Endothelial cell (in vitro differentiated cells): ENCODE data around the gene HERC6. TPM values are rescaled to one million over a fixed set of nuclear protein-coding genes. Genes with fewer than 3 reads are reported as not detected.
"Not testable (repeated sequence)": the region's sequence is repeated elsewhere in the genome, so short reads cannot be mapped to it uniquely, and the experiment has no call there.

Experiments used
- DNase-seq: peaks from one replicate; pipeline ENCODE4 v3.0.0; 2021; ENCODE audit warnings: low spot score
- H3K27ac Mint-ChIP-seq: one replicate; pipeline ENCODE4 v1.8.0; 2021; ENCODE audit warnings: mixed read lengths, inconsistent platforms; ENCODE audit not compliant: unreplicated experiment
- H3K27me3 Mint-ChIP-seq: one replicate; pipeline ENCODE4 v1.8.0; 2021; ENCODE audit warnings: mild to moderate bottlenecking, moderate library complexity, mixed read lengths, inconsistent platforms; ENCODE audit not compliant: unreplicated experiment
- H3K36me3 Mint-ChIP-seq: one replicate; pipeline ENCODE4 v1.8.0; 2021; ENCODE audit warnings: mild to moderate bottlenecking, low read depth, mixed read lengths, inconsistent platforms; ENCODE audit not compliant: unreplicated experiment
- H3K4me1 Mint-ChIP-seq: one replicate; pipeline ENCODE4 v1.8.0; 2021; ENCODE audit warnings: mild to moderate bottlenecking, mixed read lengths, inconsistent platforms; ENCODE audit not compliant: unreplicated experiment
- H3K4me3 Mint-ChIP-seq: one replicate; pipeline ENCODE4 v1.8.0; 2021; ENCODE audit warnings: mild to moderate bottlenecking, mixed read lengths, inconsistent platforms; ENCODE audit not compliant: unreplicated experiment
- H3K9me3 Mint-ChIP-seq: one replicate; pipeline ENCODE4 v1.8.0; 2021; ENCODE audit warnings: mixed read lengths, inconsistent platforms; ENCODE audit not compliant: unreplicated experiment
- total RNA-seq: library from RNA; stranded (reverse); fragmentation: NEBNext Ultra II Directional; extraction: Animal tissue kit (Norgen Biotek cat#: 25700); gene quantifications from one replicate; pipeline ENCODE4 v1.2.1, GENCODE V29; 2021; ENCODE audit not compliant: unreplicated experiment
- TF ChIP-seq, protein P1 (sequence below): fragments of 200-600 bp; sonication (generic); IDR thresholded peaks from one replicate; pipeline ENCODE4 v1.5.0; 2021; ENCODE audit warnings: antibody characterized with exemption; ENCODE audit not compliant: unreplicated experiment

The HERC6 gene
- total RNA-seq, 1 donor from 2014 or later: 3.2 TPM

DNA sequence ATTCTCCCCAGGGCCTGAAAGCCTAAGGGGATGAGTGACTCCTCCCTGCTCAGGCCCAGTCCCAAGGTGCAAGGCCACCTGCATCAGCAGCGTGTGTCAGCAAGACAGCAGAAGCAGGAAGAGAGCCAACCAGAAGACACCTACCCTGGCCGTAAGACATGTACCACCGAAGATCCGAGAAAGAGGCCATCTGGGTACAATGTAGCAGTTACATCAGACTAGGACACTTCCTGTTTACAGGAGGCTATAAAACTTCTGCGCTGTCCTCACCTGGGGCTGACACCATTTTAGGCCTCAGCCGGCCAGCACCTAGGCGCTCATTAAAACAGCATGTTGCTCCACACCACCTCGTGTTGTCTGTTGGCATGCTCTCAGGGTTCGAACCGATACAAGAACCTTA, 19.1 kb upstream of the HERC6 start:
- no peaks in the 10 kb centered on the region for H3K4me1 Mint-ChIP-seq
- TF ChIP-seq, protein P1, sequence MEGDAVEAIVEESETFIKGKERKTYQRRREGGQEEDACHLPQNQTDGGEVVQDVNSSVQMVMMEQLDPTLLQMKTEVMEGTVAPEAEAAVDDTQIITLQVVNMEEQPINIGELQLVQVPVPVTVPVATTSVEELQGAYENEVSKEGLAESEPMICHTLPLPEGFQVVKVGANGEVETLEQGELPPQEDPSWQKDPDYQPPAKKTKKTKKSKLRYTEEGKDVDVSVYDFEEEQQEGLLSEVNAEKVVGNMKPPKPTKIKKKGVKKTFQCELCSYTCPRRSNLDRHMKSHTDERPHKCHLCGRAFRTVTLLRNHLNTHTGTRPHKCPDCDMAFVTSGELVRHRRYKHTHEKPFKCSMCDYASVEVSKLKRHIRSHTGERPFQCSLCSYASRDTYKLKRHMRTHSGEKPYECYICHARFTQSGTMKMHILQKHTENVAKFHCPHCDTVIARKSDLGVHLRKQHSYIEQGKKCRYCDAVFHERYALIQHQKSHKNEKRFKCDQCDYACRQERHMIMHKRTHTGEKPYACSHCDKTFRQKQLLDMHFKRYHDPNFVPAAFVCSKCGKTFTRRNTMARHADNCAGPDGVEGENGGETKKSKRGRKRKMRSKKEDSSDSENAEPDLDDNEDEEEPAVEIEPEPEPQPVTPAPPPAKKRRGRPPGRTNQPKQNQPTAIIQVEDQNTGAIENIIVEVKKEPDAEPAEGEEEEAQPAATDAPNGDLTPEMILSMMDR: no peak
- no peak for DNase-seq
- peaks cover 4% of the 10 kb centered on the region for H3K36me3 Mint-ChIP-seq
- H3K27ac Mint-ChIP-seq: no peak overlapping the region
- H3K9me3 Mint-ChIP-seq: no peaks in the 10 kb centered on the region
- H3K4me3 Mint-ChIP-seq: no peak overlapping the region
- H3K27me3 Mint-ChIP-seq: peaks cover 1% of the 10 kb centered on the region

DNA sequence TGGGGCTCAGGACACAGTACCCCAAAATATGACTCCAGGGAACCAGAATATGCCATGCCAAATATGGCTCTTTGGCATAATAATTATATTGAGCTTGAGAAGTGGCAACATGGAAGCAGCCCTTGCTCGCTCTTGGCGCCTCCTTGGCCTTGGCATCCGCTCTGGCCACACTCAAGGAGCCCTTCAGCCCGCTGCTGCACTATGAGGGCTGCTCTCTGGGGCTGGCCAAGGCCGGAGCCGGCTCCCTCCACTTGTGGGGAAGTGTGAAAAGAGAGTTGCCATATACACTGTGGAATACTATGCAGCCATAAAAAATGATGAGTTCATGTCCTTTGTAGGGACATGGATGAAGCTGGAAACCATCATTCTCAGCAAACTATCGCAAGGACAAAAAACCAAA, 18.4 kb upstream of the HERC6 start:
- no peak for DNase-seq
- TF ChIP-seq, protein P1: no peak
- no peaks in the 10 kb centered on the region for H3K4me1 Mint-ChIP-seq
- H3K9me3 Mint-ChIP-seq: no peaks in the 10 kb centered on the region
- no peak overlapping the region for H3K4me3 Mint-ChIP-seq
- no peak overlapping the region for H3K27ac Mint-ChIP-seq
- peaks cover 1% of the 10 kb centered on the region for H3K27me3 Mint-ChIP-seq
- H3K36me3 Mint-ChIP-seq: peaks cover 4% of the 10 kb centered on the region

DNA sequence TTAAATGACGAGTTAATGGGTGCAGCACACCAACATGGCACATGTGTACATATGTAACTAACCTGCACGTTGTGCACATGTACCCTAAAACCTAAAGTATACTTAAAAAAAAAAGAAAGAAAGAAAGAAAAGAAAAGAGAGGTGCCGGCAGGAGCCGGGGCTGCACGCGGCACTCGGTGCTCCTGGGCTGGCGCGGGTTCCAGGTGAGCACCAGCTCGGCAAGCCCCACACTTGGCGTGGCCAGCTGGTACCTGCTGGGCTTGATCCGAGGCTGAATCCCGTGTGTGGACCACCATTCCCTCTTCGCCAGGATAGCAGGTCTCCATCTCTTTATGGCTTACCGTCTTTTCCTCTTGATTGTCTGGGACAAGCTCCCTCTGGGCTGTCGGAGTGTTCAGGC, 17.9 kb upstream of the HERC6 start:
- H3K27ac Mint-ChIP-seq: no peak overlapping the region
- H3K36me3 Mint-ChIP-seq: peaks cover 4% of the 10 kb centered on the region
- no peak for DNase-seq
- no peaks in the 10 kb centered on the region for H3K9me3 Mint-ChIP-seq
- peaks cover 1% of the 10 kb centered on the region for H3K27me3 Mint-ChIP-seq
- H3K4me3 Mint-ChIP-seq: no peak overlapping the region
- TF ChIP-seq, protein P1: no peak
- H3K4me1 Mint-ChIP-seq: no peaks in the 10 kb centered on the region

DNA sequence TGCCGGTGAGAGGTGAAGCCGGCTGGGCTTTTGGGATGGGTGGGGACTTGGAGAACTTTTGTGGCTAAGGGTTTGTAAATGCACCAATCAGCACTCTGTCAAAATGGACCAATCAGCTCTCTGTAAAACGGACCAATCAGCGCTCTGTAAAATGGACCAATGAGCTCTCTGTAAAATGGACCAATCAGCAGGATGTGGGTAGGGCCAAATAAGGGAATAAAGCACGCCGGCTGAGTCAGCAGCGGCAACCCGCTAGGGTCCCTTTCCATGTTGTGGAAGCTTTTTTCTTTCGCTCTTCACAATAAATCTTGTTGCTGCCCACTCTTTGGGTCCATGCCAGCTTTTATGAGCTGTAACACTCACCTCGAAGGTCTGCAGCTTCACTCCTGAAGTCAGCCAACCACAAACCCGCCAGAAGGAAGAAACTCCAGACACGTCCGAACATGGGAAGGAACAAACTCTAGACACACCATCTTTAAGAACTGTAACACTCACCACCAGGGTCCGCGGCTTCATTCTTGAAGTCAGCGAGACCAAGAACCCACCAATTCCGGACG, 17.4 kb upstream of the HERC6 start:
- not testable (repeated sequence) for H3K27me3 Mint-ChIP-seq, DNase-seq, H3K4me3 Mint-ChIP-seq, H3K4me1 Mint-ChIP-seq, H3K36me3 Mint-ChIP-seq, H3K9me3 Mint-ChIP-seq, H3K27ac Mint-ChIP-seq

DNA sequence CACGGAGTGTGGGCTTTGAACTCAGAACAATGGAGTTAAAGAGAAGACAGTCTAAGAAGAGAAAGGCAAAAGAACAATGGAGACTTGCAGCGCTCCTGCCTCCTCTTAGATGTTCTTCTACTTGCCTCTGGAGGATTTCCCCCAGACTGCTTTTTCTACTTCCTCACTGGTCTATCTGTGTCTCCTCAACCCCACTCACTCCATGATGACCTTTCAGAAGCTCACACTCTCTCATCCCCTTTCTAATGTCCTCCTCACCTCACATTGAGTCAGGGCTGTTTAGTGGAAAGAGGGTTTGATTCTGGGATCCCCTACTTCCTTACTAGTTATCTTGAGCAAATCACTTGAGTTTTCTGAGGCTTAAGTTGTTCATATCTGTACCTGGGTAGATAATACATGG, 12.2 kb upstream of the HERC6 start:
- Mint-ChIP-seq H3K36me3 (peaks cover 4% of the 10 kb centered on the region), H3K4me1 (no peaks in the 10 kb centered on the region), H3K9me3 (no peaks in the 10 kb centered on the region), H3K4me3 (no peak overlapping the region), H3K27ac (no peak overlapping the region), H3K27me3 (no peaks in the 10 kb centered on the region)
- TF ChIP-seq, protein P1: no peak
- DNase-seq: no peak
